GM19238 (cell line): ENCODE data around the gene SOCS6.
A peak's percentile ranks its signal among the peaks of the same experiment; 100 is the strongest.
"Not testable (repeated sequence)": the region's sequence is repeated elsewhere in the genome, so short reads cannot be mapped to it uniquely, and the experiment has no call there.

Experiments used
- DNase-seq: peaks from one replicate; pipeline ENCODE4 v3.0.0; 2011; ENCODE audit warnings: low spot score; ENCODE audit not compliant: insufficient read length

SOCS6 gene

DNA sequence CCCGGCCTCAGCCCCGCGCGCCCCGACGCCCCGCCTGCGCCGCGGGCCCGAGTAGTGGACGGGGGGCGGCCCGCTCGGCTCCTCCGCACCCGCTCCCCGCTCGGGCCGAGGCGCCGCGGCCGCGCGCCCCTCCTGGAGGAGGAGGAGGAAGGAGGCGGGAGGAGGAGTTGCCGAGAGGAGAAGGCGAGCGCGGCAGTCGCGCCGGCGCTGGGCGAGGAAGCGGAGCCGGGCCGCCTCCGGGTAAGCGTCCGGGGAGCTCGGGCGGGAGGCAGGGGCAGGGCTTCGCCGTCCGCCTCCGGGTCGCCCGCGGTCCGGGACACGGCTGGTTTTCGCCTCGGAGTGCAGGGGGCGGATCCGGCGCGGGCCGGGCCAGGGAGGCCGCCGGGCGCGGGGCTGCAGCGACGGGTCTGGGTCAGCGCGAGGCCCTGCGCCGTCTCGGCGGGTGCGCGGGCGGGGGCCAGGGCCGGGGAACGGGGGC is at the start of gene SOCS6:
TSS of gene SOCS6 (plus strand) at position 195 of the 478 bp plus-strand sequence. CDS start 35,624 bp downstream, outside the sequence.
- DNase-seq: peak; percentile 72

DNA sequence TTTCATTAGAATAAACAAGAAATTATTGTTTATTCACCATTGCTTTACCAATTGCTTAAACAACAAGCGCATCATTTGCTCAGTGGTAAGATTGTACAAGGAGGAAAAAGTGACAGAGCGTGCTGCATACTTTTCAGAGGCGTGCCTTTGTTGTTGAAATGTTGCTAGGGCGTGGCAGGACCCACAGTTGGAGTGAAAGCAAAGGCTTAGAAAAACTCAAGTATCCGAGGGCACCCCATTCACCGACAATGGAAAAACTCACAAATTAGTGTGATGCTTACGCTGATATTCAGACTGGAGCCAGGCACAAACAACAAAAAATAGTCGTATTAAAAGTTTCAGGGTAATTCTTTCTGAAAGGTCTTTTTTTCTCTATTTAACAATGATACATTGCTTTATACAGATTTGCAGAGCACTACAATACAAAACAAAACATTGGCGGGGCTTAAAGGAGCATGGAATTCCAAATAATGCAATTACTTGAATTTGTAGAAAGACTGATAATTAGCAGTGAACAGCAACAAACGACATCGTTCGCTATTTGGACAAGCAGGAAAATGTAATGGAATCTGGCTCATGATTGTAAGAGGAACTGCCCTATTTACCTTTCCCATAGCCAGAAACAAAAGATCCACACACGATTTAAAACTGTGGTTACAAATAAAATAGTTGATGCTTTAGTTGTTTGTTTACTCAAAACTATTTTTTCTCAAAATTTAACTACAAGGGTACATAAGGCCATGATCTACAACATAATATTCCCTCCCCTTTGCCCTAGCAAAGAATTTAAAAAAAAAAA is 45.5 kb upstream of the SOCS6 start:
- DNase-seq: no peak

- no peak for DNase-seq
Measured at GRCh38 chr18:70246061-70246466, 42.8 kb upstream of the SOCS6 start.

- no peak for DNase-seq
Measured at GRCh38 chr18:70249118-70249517, 39.7 kb upstream of the SOCS6 start.

- DNase-seq: not testable (repeated sequence)
Measured at GRCh38 chr18:70249861-70250260, 39.0 kb upstream of the SOCS6 start.

DNA sequence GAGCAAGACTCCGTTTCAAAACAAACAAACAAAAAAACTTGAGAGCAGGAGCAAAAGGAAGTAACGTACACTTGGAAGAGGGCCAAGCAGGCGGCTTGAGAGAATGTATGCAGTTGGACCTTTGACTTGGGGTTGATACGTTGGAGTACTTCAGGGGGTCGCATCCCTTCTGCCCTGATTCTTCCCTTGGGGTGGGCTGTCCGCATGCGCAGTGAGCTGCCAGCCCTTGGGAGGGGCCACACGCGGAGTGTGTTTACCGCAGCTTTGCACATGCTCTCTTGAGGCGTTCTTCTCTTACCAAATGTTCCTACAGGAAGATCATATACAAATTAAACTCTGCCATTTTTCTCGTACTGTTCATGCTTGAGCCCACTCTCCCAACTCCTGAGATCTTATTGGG is 38.1 kb upstream of the SOCS6 start:
- no peak for DNase-seq

- no peak for DNase-seq
Measured at GRCh38 chr18:70256184-70256583, 32.7 kb upstream of the SOCS6 start.

DNA sequence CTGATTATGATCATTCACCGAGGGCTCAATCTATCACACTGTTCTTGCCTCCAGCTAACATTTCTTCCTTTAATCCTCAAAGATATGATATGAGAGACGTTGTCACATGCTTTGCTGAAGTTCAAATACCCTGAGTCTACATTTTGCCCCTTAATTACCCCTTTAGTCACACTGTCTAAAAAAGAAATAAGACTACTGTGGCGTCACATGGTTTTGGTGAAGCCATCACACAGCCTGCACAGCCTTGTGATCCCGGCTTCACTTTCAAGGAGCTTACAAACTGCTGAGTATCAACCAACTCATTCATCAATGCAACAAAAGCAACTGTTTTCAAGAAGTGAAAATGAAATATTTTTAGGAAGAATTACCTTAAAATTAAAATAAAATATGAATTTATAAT is 31.9 kb upstream of the SOCS6 start:
- no peak for DNase-seq

DNA sequence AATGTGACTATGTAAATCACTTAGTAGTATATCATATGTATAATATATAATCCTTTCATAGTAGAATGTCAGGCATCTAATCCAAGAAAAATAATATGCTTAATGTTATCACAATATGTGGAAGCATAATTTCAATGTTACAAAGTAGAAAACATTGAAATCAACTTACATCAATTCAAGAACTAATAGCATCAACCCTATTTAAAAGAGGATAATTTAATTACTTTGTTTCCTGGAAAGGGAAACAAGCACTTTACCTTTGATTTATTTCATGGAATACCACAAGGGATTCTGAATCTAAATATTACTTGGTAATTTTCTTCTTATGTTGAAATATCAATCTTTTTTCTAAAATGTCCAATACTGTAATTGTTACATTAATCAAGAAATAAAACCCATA is 30.6 kb upstream of the SOCS6 start:
- no peak for DNase-seq

- no peak for DNase-seq
Measured at GRCh38 chr18:70260683-70261082, 28.2 kb upstream of the SOCS6 start.

- DNase-seq: no peak
Measured at GRCh38 chr18:70261141-70261788, 27.6 kb upstream of the SOCS6 start.

DNA sequence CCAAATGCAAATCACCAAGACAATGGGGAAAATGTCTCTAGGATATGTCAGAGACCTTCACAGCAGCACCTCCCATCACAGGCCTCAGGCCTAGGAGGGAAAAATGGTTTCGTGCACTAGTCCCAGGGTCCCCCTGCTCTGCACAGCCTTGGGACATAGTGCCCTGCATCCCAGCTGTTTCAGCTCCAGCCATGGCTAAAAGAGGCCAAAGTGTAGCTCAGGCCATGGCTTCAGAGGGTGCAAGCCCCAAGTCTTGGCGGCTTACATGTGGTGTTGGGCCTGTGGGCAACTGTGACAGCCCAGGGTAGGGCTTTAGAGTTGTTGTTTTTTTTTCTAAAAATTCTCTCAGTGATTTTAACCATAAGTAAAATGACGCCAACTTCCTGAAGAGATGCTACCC is 25.5 kb upstream of the SOCS6 start:
- DNase-seq: no peak

DNA sequence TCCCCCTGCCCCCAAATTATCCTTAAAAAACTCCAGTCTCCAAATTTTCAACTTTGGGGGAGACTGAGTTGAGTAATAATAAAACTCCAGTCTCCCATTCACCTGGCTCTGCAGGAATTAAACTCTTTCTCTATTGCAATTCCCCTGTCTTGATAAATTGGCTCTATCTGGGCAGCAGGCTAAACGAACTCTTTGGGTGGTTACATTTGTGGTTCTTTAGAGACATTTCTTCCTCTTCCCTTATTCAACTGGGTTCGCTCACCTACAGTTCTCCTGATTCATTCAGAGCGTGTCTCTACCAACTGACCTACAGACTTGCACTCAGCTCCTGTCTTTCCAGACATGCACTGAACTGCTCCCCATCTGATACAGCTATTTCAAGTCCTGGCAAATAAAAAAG is 17.1 kb upstream of the SOCS6 start:
- DNase-seq: no peak

GRCh38 chr18:70273021-70273420 is 15.8 kb upstream of the SOCS6 start:
- no peak for DNase-seq

DNA sequence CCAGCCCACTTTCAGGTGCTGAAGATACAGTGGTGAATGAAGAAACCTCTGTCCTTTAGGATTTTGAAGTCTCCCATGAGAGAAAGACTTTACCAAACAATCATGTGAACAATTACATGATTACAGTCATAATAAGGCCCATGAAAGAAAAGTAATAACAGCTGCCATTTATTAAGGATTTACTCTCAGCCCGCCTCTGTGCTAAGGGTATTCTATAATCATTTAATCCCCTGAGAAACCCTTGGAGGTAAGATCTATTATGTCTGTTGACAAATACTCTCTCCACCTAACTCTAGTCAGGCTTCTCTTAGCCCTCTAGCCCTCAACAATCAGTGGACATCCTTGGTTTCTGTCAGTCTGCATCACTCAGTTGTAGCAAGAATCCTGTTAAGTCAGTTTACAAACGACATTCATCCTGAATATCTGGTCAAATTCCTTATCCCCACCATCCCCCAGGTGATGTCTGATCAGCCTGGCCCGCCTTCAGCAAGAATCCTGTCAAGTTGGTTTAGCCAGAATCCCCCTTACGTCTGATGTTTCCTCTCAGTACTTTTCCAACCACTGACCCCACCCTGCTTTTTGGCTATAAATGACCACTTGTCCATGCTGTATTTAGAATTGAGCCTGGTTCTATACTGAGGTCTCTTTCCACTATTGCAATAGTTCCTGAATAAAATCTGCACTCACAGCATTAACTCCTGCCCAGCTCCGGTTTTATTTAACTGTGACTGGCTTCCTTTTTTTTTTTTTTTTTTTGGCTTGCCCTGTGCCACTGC is 12.2 kb upstream of the SOCS6 start:
- DNase-seq: no peak

DNA sequence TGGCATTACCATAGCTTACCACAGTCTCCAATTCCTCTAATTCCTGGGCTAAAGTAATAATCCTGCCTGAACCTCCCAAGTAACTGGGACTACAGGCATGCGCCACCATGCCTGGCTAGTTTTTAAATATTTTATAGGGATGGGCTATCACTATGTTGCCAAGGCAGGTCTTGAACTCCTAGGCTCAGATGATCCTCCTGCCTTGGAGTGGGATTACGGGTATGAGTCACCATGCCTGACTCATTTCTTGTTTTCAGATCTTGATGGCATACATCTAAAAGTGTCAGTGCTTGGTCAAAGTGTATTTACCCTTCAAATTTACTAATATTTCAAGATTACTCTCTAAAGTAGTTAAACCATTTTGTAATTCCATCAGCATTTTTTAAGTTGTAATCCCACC is 9.4 kb upstream of the SOCS6 start:
- DNase-seq: no peak

- no peak for DNase-seq
Measured at GRCh38 chr18:70280007-70280925, 8.6 kb upstream of the SOCS6 start.

DNA sequence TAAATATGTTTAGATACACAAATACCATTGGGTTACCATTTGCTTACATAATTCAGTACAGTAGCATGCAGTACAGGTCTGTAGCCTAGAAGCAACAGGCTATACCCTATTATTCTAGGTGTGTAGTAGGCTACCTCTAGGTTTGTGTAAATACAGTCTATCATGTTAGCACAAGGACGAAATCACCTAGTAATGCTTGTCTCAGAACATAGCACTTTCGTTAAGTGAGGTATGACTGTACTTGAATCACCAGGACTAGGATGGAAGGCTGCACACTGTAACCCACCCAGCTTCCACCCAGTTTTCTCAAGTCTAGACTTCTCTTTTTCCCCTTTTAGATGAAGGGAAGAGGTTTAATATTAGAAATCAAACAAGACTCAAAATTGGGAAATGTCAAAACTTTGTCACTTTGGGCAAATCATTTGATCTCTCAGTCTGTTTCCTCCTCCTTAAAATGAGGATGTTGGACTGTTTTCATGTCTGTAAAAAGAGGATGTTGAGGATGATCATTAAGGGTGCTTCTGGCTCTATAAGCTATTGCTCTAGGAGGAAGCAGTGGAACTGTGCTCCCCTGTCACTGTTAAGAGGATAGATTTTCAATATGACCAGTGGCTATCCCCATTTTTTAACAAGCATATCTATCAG is 3.7 kb upstream of the SOCS6 start:
- DNase-seq: no peak

GRCh38 chr18:70287731-70288130 is 1.1 kb upstream of the SOCS6 start:
- no peak for DNase-seq

- DNase-seq: peak; percentile 34
Measured at GRCh38 chr18:70288171-70288850, 534 bp upstream of the SOCS6 start.
